SK-N-SH (cell line): Measurements from ENCODE around the gene SHROOM2. TPM values are rescaled to one million over a fixed set of nuclear protein-coding genes. Genes with fewer than 3 reads are reported as not detected.

ENCODE experiments used
- CTCF ChIA-PET: fragments of 300-600, 350-600 bp; formaldehyde crosslinking; extraction: SDS; loops from one replicate; lab custom pipeline; 2021; lab: Yijun Ruan, JAX
- POLR2A ChIA-PET: fragments of 350-600 bp; sonication (Branson Sonifier 250); formaldehyde crosslinking; extraction: SDS; loops from one replicate; lab custom pipeline; 2020; ENCODE audit warnings: antibody characterized with exemption, inconsistent platforms; lab: Yijun Ruan, JAX
- DNase-seq: peaks from one replicate; pipeline ENCODE4 v3.0.0; 2012
- H2AFZ ChIP-seq: fragments of 200-600 bp; sonication (generic); 2 replicates; pipeline ENCODE4 v1.8.1; 2016; ENCODE audit warnings: antibody characterized with exemption, mild to moderate bottlenecking, low read depth
- H3F3A ChIP-seq: fragments of 200-600 bp; sonication (generic); replicated peaks from 2 replicates; pipeline ENCODE3; 2016; ENCODE audit warnings: antibody characterized with exemption, mild to moderate bottlenecking; ENCODE audit not compliant: insufficient read depth
- H3K27ac ChIP-seq, 2 experiments: fragments of 200-500 bp in 1 of 2; fragments of 200-600 bp in 1 of 2; sonication (Bioruptor generic) in 1 of 2; sonication (generic), shearing (Covaris generic) in 1 of 2; 2 replicates each; pipeline versions ENCODE4 v1.5.1 to v1.6.1; 2014 to 2016; ENCODE audit warnings: low read depth in 2 of 2, inconsistent platforms in 1 of 2, low read length in 1 of 2, mild to moderate bottlenecking in 1 of 2, mixed read lengths in 1 of 2
- H3K27me3 ChIP-seq: fragments of 200-600 bp; sonication (generic), shearing (Covaris generic); 2 replicates; pipeline ENCODE4 v1.6.1; 2016; ENCODE audit warnings: mixed run types; ENCODE audit not compliant: insufficient read depth
- H3K36me3 ChIP-seq, 2 experiments: fragments of 200-500 bp in 1 of 2; fragments of 200-600 bp in 1 of 2; sonication (Bioruptor generic) in 1 of 2; sonication (generic) in 1 of 2; replicated peaks in 1 of 2; 2 replicates each; pipeline versions ENCODE3 to v1.5.1; 2014 to 2016; ENCODE audit warnings: low read length in 1 of 2, mild to moderate bottlenecking in 1 of 2; ENCODE audit not compliant: insufficient read depth in 2 of 2, control insufficient read depth in 1 of 2
- H3K4me1 ChIP-seq, 2 experiments: fragments of 200-500 bp in 1 of 2; fragments of 200-600 bp in 1 of 2; sonication (Bioruptor generic) in 1 of 2; sonication (generic), shearing (Covaris generic) in 1 of 2; 2 replicates each; pipeline versions ENCODE4 v1.5.1 to v1.6.1; 2014 to 2016; ENCODE audit warnings: low read depth in 1 of 2, low read length in 1 of 2, mixed run types in 1 of 2; ENCODE audit not compliant: insufficient read depth in 2 of 2, control insufficient read depth in 1 of 2
- H3K4me2 ChIP-seq: fragments of 200-600 bp; sonication (generic), shearing (Covaris generic); 2 replicates; pipeline ENCODE4 v1.6.1; 2017; ENCODE audit warnings: mixed run types
- H3K4me3 ChIP-seq, 2 experiments: fragments of 200-500 bp in 1 of 2; fragments of 200-600 bp in 1 of 2; sonication (Bioruptor generic) in 1 of 2; sonication (generic), shearing (Covaris generic) in 1 of 2; 2 replicates each; pipeline versions ENCODE4 v1.5.1 to v1.8.1; 2014 to 2016; ENCODE audit warnings: low read depth in 2 of 2, inconsistent platforms in 1 of 2, low read length in 1 of 2, mild to moderate bottlenecking in 1 of 2, mixed read lengths in 1 of 2, moderate library complexity in 1 of 2
- H3K79me2 ChIP-seq: fragments of 200-600 bp; sonication (generic); 2 replicates; pipeline ENCODE4 v1.8.1; 2017; ENCODE audit warnings: mild to moderate bottlenecking; ENCODE audit not compliant: insufficient read depth
- H3K9ac ChIP-seq: fragments of 200-600 bp; sonication (generic); 2 replicates; pipeline ENCODE4 v1.6.1; 2017; ENCODE audit warnings: mixed run types
- H3K9me2 ChIP-seq: fragments of 200-600 bp; sonication (generic); 2 replicates; pipeline ENCODE4 v1.6.1; 2017; ENCODE audit warnings: mixed run types
- H3K9me3 ChIP-seq: fragments of 200-600 bp; sonication (generic); 2 replicates; pipeline ENCODE4 v1.6.1; 2017; ENCODE audit warnings: mixed run types, mild to moderate bottlenecking, moderate library complexity
- H4K20me1 ChIP-seq: fragments of 200-600 bp; sonication (generic); 2 replicates; pipeline ENCODE4 v1.6.1; 2017; ENCODE audit warnings: mild to moderate bottlenecking, mixed run types; ENCODE audit not compliant: insufficient read depth
- CHD2 ChIP-seq: fragments of 150-350 bp; IDR thresholded peaks from 2 replicates; pipeline ENCODE4 v1.6.1; 2018; ENCODE audit warnings: low read length; ENCODE audit not compliant: partially characterized antibody
- FOXM1 ChIP-seq: IDR thresholded peaks from 2 replicates; pipeline ENCODE4 v1.4.0; 2012; ENCODE audit warnings: low read depth, mild to moderate bottlenecking
- GATA2 ChIP-seq: sonication (generic); formaldehyde crosslinking; IDR thresholded peaks from 2 replicates; pipeline ENCODE4 v1.5.0; 2020; ENCODE audit warnings: mild to moderate bottlenecking, missing genetic modification reagents
- MEF2A ChIP-seq: IDR thresholded peaks from 2 replicates; pipeline ENCODE4 v1.4.0; 2012; ENCODE audit warnings: low read depth, borderline replicate concordance
- MXI1 ChIP-seq: IDR thresholded peaks from 2 replicates; pipeline ENCODE4 v1.6.1; 2012; ENCODE audit warnings: mild to moderate bottlenecking, low read depth, low read length, improper control_type of control experiment
- NFIC ChIP-seq: IDR thresholded peaks from 2 replicates; pipeline ENCODE4 v1.4.0; 2012; ENCODE audit warnings: borderline replicate concordance
- NRF1 ChIP-seq: IDR thresholded peaks from 2 replicates; pipeline ENCODE4 v1.6.1; 2012; ENCODE audit warnings: low read depth, mild to moderate bottlenecking, low read length
- POLR2AphosphoS5 ChIP-seq: IDR thresholded peaks from 2 replicates; pipeline ENCODE4 v1.6.1; 2012; ENCODE audit warnings: low read depth, low read length
- RCOR1 ChIP-seq: fragments of 150-350 bp; IDR thresholded peaks from 2 replicates; pipeline ENCODE4 v1.6.1; 2017; ENCODE audit warnings: antibody characterized with exemption, low read length
- REST ChIP-seq: IDR thresholded peaks from 2 replicates; pipeline ENCODE4 v1.6.1; 2012; ENCODE audit warnings: mild to moderate bottlenecking, low read depth, low read length, moderate library complexity
- RFX5 ChIP-seq: IDR thresholded peaks from 2 replicates; pipeline ENCODE4 v1.6.1; 2012; ENCODE audit warnings: mild to moderate bottlenecking, improper control_type of control experiment, low read length
- RXRA ChIP-seq: IDR thresholded peaks from 2 replicates; pipeline ENCODE4 v1.4.0; 2012; ENCODE audit warnings: low read depth, mild to moderate bottlenecking, borderline replicate concordance
- SIN3A ChIP-seq: IDR thresholded peaks from 2 replicates; pipeline ENCODE4 v1.6.1; 2012; ENCODE audit warnings: low read depth, mild to moderate bottlenecking, low read length, moderate library complexity, borderline replicate concordance
- TEAD4 ChIP-seq: IDR thresholded peaks from 2 replicates; pipeline ENCODE4 v1.4.0; 2012; ENCODE audit warnings: mild to moderate bottlenecking, borderline replicate concordance; ENCODE audit not compliant: insufficient read depth
- USF2 ChIP-seq: fragments of 150-350 bp; IDR thresholded peaks from 2 replicates; pipeline ENCODE4 v1.6.1; 2017; ENCODE audit warnings: antibody characterized with exemption, low read length, low read depth, borderline replicate concordance
- WGBS: methylation state at CpG from one replicate; pipeline ENCODE4 v1.1.6; 2017; ENCODE audit warnings: low lambda C conversion rate; 5-methylcytosine and 5-hydroxymethylcytosine counted together
- polyA plus RNA-seq, 3 experiments: library from polyadenylated mRNA; depleted of rRNA; stranded (reverse); fragments of >200 nt; gene quantifications; 2 replicates each; pipeline ENCODE4 v1.2.3, GENCODE V29; 2012

The SHROOM2 gene
- polyA plus RNA-seq, 1 of the 3 experiments (the other 2 are of a cell fraction): not detected

- no peak for TF ChIP-seq REST
- TF ChIP-seq MXI1: no peak
- no peak for TF ChIP-seq TEAD4
- TF ChIP-seq RXRA: no peak
- TF ChIP-seq RFX5: no peak
- TF ChIP-seq USF2: no peak
- no peak for TF ChIP-seq SIN3A
- no peak for TF ChIP-seq NRF1
- TF ChIP-seq MEF2A: no peak
Measured at GRCh38 chrX:9911487-9911886, 125.3 kb downstream of the SHROOM2 start (continued).

- Histone ChIP-seq H4K20me1 (no peaks in the 10 kb centered on the region), H3K79me2 (no peaks in the 10 kb centered on the region), H3K9ac (no peak overlapping the region), H3K27me3 (no peaks in the 10 kb centered on the region; the same call in 1 of the 2 replicates), H3K27ac (no peak overlapping the region), H3F3A (no peaks in the 10 kb centered on the region), H3K4me1 (no peaks in the 10 kb centered on the region; a peak in 1 of 4 replicates), H2AFZ (no peak overlapping the region), H3K9me2 (no peaks in the 10 kb centered on the region), H3K4me2 (no peak overlapping the region), H3K9me3 (no peaks in the 10 kb centered on the region), H3K36me3 (no peaks in the 10 kb centered on the region), H3K4me3 (no peak overlapping the region)
- 13% methylated on average over 22 of the region's 31 CpGs for WGBS
- ChIA-PET CTCF (interaction anchor here (0.9 to 1.5 kb wide), 2 partner anchors 11 to 207 kb away, joined by 3 to 4 read pairs; no protein-coding TSS in a partner anchor), POLR2A (no interaction called here)
- no peak for TF ChIP-seq FOXM1
- peak; percentile 64 for DNase-seq
Measured at GRCh38 chrX:9912351-9913145, 126.3 kb downstream of the SHROOM2 start.

- no peak overlapping the region for H3K4me2 ChIP-seq
- no peaks in the 10 kb centered on the region for H3K79me2 ChIP-seq
- H3K4me1 ChIP-seq: no peaks in the 10 kb centered on the region; a peak in 1 of 4 replicates
- no peak for DNase-seq
- WGBS: 36% methylated on average over 4 of the region's 4 CpGs
- H3K27me3 ChIP-seq: no peaks in the 10 kb centered on the region; the same call in 1 of the 2 replicates
- ChIA-PET POLR2A (no interaction called here), CTCF (interaction anchor here (0.9 to 1.5 kb wide), 2 partner anchors 10 to 207 kb away, joined by 3 to 4 read pairs; no protein-coding TSS in a partner anchor)
- no peaks in the 10 kb centered on the region for H3F3A ChIP-seq
- H3K36me3 ChIP-seq: no peaks in the 10 kb centered on the region
- no peak overlapping the region for H3K27ac ChIP-seq
- no peaks in the 10 kb centered on the region for H3K9me2 ChIP-seq
- no peaks in the 10 kb centered on the region for H4K20me1 ChIP-seq
- no peak overlapping the region for H3K4me3 ChIP-seq
- H3K9ac ChIP-seq: no peak overlapping the region
- no peak overlapping the region for H2AFZ ChIP-seq
- no peaks in the 10 kb centered on the region for H3K9me3 ChIP-seq
- TF ChIP-seq POLR2AphosphoS5: no peak
- no peak for TF ChIP-seq TEAD4
- no peak for TF ChIP-seq RCOR1
- no peak for TF ChIP-seq GATA2 (CRISPR knock-in tag)
- no peak for TF ChIP-seq CHD2
- TF ChIP-seq MXI1: no peak
- no peak for TF ChIP-seq MEF2A
- no peak for TF ChIP-seq REST
- TF ChIP-seq NFIC: no peak
Measured at GRCh38 chrX:9913146-9913433, 126.9 kb downstream of the SHROOM2 start.
